Neutrophil (primary cell): ENCODE measurements around the gene TMEM132D.

Experiments used
- H3K27ac ChIP-seq: fragments of 200-600 bp; sonication (generic); 2 replicates; pipeline ENCODE4 v1.5.1; 2016; ENCODE audit warnings: mild to moderate bottlenecking, moderate library complexity
- H3K27me3 ChIP-seq: fragments of 200-600 bp; sonication (generic); 2 replicates; pipeline ENCODE4 v1.6.0; 2016; ENCODE audit warnings: mild to moderate bottlenecking
- H3K36me3 ChIP-seq: fragments of 200-600 bp; sonication (generic); 2 replicates; pipeline ENCODE4 v1.5.1; 2017
- H3K4me1 ChIP-seq, 2 experiments: fragments of 200-600 bp in 1 of 2; sonication (generic) in 1 of 2; 1 replicate in 1 of 2; 2 replicates in 1 of 2; pipeline versions ENCODE4 v1.5.1 to v1.6.1; 2013 to 2016; ENCODE audit warnings: low read depth in 1 of 2, low read length in 1 of 2, mild to moderate bottlenecking in 1 of 2, moderate library complexity in 1 of 2; ENCODE audit not compliant: control insufficient read depth in 1 of 2, insufficient read depth in 1 of 2
- H3K4me3 ChIP-seq, 2 experiments: fragments of 200-600 bp in 1 of 2; sonication (generic) in 1 of 2; 1 replicate in 1 of 2; 2 replicates in 1 of 2; pipeline ENCODE4 v1.5.1; 2013 to 2016; ENCODE audit warnings: low read depth in 1 of 2, low read length in 1 of 2, mild to moderate bottlenecking in 1 of 2, moderate library complexity in 1 of 2
- H3K9me3 ChIP-seq: fragments of 200-600 bp; sonication (generic); 2 replicates; pipeline ENCODE4 v1.5.1; 2016
- TF ChIP-seq, protein P1 (sequence below): fragments of 200-600 bp; sonication (generic); IDR thresholded peaks from 2 replicates; pipeline ENCODE4 v1.5.1; 2016; ENCODE audit warnings: antibody characterized with exemption

The TMEM132D gene

DNA sequence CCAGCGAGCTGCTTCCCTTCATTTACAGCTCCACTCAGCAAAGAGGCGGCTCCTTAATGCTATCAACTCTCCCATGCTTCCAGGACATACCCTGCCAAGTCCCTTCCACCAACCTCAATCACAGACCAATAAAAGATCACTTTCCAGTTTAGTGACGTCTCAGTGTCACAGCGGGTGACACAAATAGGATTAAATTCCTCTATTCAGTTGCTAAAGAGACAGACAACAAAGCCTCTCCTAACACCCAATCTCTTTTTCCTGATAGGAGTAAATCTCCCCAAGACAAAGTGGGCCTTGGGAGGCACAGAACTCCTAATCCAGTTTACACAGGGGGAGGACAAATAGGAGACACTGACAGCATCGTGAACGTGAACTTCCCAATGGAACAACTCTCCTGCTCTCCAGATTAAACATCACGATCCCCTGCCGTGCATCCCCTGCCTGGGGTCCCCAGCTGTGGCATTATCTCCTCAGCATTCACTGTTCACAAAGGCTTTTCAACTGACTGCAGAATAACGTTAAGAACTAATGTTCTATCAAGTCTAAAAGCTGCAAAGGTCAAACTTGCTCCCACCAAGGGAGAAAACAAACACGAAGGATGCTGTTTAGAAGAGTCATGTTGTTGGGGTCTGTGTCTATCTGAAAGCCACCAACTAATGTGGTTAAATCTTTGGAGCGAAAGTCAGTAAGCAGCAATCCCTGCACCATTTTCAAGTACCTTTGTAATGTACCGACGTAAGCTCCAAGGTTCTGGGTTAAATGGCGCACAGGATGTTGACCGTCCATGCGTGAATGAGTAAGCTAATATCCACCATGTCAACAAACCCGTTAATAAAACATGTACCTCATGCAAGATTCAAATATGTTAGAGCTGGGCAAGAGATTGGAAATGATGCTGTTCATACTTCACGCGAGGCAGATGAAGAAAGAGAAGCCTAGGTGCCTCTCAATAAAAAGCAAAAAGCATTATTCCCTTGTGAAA is 31.5 kb downstream of the TMEM132D start:
- H3K27me3 ChIP-seq = no peaks in the 10 kb centered on the region
- no peak overlapping the region for H3K4me3 ChIP-seq
- H3K36me3 ChIP-seq = no peaks in the 10 kb centered on the region
- H3K4me1 ChIP-seq = no peaks in the 10 kb centered on the region
- H3K27ac ChIP-seq = no peak overlapping the region
- TF ChIP-seq, protein P1, sequence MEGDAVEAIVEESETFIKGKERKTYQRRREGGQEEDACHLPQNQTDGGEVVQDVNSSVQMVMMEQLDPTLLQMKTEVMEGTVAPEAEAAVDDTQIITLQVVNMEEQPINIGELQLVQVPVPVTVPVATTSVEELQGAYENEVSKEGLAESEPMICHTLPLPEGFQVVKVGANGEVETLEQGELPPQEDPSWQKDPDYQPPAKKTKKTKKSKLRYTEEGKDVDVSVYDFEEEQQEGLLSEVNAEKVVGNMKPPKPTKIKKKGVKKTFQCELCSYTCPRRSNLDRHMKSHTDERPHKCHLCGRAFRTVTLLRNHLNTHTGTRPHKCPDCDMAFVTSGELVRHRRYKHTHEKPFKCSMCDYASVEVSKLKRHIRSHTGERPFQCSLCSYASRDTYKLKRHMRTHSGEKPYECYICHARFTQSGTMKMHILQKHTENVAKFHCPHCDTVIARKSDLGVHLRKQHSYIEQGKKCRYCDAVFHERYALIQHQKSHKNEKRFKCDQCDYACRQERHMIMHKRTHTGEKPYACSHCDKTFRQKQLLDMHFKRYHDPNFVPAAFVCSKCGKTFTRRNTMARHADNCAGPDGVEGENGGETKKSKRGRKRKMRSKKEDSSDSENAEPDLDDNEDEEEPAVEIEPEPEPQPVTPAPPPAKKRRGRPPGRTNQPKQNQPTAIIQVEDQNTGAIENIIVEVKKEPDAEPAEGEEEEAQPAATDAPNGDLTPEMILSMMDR = no peak
- H3K9me3 ChIP-seq = no peaks in the 10 kb centered on the region

DNA sequence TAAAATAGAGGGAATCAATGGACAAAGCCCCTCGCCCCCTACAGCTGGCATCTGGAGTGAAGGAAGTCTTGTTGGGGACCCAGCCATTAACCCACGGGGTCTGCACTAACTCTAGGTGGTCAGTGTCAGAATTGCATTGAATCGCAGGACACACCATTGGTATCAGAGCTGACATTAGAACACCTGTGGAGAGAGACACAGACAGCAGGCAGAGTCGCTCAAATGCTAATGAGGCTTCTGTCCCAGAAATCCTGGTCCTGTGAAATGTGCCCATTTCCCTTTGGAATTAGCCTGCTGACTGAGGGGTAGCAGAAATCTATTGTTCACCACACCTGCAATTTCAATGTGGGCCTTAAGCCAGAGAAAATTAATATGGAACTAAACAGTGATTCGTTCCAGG is 33.0 kb downstream of the TMEM132D start:
- Histone ChIP-seq H3K4me3 (no peak overlapping the region), H3K9me3 (no peaks in the 10 kb centered on the region), H3K27ac (no peak overlapping the region), H3K36me3 (no peaks in the 10 kb centered on the region), H3K4me1 (no peaks in the 10 kb centered on the region), H3K27me3 (no peaks in the 10 kb centered on the region)
- TF ChIP-seq, protein P1 = no peak

DNA sequence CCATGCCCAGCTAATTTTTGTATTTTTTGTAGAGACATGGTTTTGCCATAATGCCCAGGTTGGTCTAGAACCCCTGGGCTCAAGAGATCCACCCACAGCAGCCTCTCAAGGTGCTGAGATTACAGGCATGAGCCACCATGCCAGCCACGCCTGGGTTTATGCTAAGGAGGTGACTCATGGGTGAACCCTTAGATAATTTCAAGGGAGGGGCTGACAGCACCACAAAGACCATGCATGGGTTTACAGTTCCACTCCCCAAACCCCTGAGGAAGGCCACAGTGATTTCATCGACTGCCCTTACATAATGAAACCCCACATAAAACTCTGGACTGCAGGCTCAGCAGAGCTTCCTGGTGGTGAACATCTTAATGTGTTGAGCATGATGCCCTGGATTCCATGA is 33.7 kb downstream of the TMEM132D start:
- no peaks in the 10 kb centered on the region for H3K27me3 ChIP-seq
- TF ChIP-seq, protein P1 = no peak
- H3K36me3 ChIP-seq = no peaks in the 10 kb centered on the region
- no peak overlapping the region for H3K27ac ChIP-seq
- no peaks in the 10 kb centered on the region for H3K4me1 ChIP-seq
- no peak overlapping the region for H3K4me3 ChIP-seq
- no peaks in the 10 kb centered on the region for H3K9me3 ChIP-seq

DNA sequence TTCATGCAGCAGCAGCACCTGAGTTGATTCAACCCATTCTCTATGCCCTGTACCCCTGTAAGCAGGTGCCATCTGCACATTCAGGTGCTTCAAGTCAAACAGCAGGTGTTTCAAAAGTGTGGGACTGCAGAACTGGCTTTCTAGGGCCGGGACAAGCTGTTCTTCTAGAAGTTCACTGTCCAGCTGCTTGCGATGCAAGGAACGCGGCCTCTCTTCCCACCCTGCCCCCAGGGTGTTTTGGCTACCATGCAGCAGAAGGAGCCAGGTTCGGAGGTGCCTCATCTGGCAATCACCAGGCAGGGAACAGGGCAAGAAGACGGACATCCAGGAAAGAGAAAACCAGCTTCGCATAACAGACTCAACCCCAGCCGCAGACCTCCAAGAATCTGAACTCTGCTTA is 35.2 kb downstream of the TMEM132D start:
- no peaks in the 10 kb centered on the region for H3K36me3 ChIP-seq
- H3K9me3 ChIP-seq = no peaks in the 10 kb centered on the region

DNA sequence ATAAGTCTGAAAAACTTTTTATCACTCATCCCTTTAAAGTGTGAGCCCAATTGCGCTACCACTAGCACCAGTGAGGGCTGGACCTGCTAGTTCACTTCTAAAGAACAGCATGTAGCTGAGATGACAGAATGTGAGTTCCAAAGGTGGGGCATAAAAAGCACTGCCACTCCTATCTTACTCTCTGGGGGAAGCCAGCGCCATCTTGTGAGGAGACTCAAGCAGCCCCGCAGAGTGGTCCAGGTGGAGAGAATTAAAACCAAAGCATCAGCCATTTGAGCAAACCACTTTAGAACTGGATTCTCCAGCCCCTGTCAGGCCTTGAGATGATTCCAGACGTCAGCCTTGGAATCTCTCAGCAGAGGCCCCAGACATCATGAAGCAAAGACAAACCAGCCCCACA is 39.9 kb downstream of the TMEM132D start:
- no peaks in the 10 kb centered on the region for H3K9me3 ChIP-seq
- H3K27me3 ChIP-seq = no peaks in the 10 kb centered on the region
- H3K36me3 ChIP-seq = no peaks in the 10 kb centered on the region
- TF ChIP-seq, protein P1 = no peak
- no peak overlapping the region for H3K4me3 ChIP-seq
- H3K27ac ChIP-seq = no peak overlapping the region
- H3K4me1 ChIP-seq = no peaks in the 10 kb centered on the region

More for the DNA sequence above, 35.2 kb downstream of the TMEM132D start:
- Histone ChIP-seq H3K4me3 (no peak overlapping the region), H3K27me3 (no peaks in the 10 kb centered on the region), H3K4me1 (no peaks in the 10 kb centered on the region), H3K27ac (no peak overlapping the region)
- TF ChIP-seq, protein P1 = no peak
